ENCODE data around the gene SDK1. TPM values are rescaled to one million over a fixed set of nuclear protein-coding genes. Genes with fewer than 3 reads are reported as not detected.

SDK1 gene
- total and polyA plus RNA-seq, 10 of the 15 experiments (the other 5 are each of a cell fraction or from before 2014, with no cell fraction given): 0.14 to 0.33 TPM; not detected in 8

- intact Hi-C loops (cut with micrococcal nuclease; ENCODE audit: unreplicated experiment) (no loop called here), in situ Hi-C loops (cut with MboI) (no loop called here)
- ATAC-seq (no peak), DNase-seq (ENCODE audit: low read depth, low spot score) (no peak), FAIRE-seq (no peak)
- BruUV-seq (replicated peaks): no TSS peak
- H3K36me3 ChIP-seq (ENCODE audit: control insufficient read depth in 2 of 2, insufficient read depth in 2 of 2, low read length in 1 of 2): no peaks in the 10 kb centered on the region
- ChIA-PET CTCF (no interaction called here), RAD21 (ENCODE audit: unreplicated experiment) (no interaction called here), SMC1A (ENCODE audit: uncharacterized antibody, unreplicated experiment) (no interaction called here), POLR2A (no interaction called here)
- no peaks in the 10 kb centered on the region for H4K20me1 ChIP-seq (ENCODE audit: control insufficient read depth, insufficient read depth)
- no peak overlapping the region for H3K4me3 ChIP-seq
- H3K9ac ChIP-seq (ENCODE audit: control insufficient read depth, insufficient read depth, low read length): no peak overlapping the region
- H3K4me2 ChIP-seq (ENCODE audit: control insufficient read depth, insufficient read depth): no peak overlapping the region
- peaks cover 2% of the 10 kb centered on the region; the same call in 1 of the 3 replicates for H3K9me3 ChIP-seq (replicated peaks; ENCODE audit: control insufficient read depth, insufficient read depth, low read length)
- no peak overlapping the region for H3K27ac ChIP-seq (ENCODE audit: control insufficient read depth, insufficient read depth)
- no peak overlapping the region for H2AFZ ChIP-seq (ENCODE audit: control insufficient read depth, low read depth, low read length)
- no peaks in the 10 kb centered on the region for H3K79me2 ChIP-seq (ENCODE audit: control insufficient read depth, insufficient read depth, low read length)
- 50% methylated on average over 21 of the region's 21 CpGs for WGBS (ENCODE audit: insufficient coverage, insufficient replicate concordance, low lambda C conversion rate, missing lambda C conversion rate)
- no peaks in the 10 kb centered on the region for H3K4me1 ChIP-seq (ENCODE audit: control insufficient read depth, insufficient read depth, low read length)
- TF ChIP-seq GABPA (IDR thresholded peaks at IDR 0.05; ENCODE audit: low read depth): no peak
- TF ChIP-seq ZNF274 (IDR thresholded peaks at IDR 0.05; ENCODE audit: insufficient read depth, insufficient read length): no peak
- no peak for TF ChIP-seq SREBF2 (IDR thresholded peaks at IDR 0.05; ENCODE audit: low read length)
- TF ChIP-seq HDGF (IDR thresholded peaks at IDR 0.05): no peak
- no peak for TF ChIP-seq BRCA1 (IDR thresholded peaks at IDR 0.05; ENCODE audit: low read depth, low read length)
- TF ChIP-seq NR2C2 (IDR thresholded peaks at IDR 0.05; ENCODE audit: borderline replicate concordance, control insufficient read depth, insufficient read length, low read depth): no peak
- TF ChIP-seq SP1 (IDR thresholded peaks at IDR 0.05; ENCODE audit: low read depth, low read length): no peak
- TF ChIP-seq, protein P1, sequence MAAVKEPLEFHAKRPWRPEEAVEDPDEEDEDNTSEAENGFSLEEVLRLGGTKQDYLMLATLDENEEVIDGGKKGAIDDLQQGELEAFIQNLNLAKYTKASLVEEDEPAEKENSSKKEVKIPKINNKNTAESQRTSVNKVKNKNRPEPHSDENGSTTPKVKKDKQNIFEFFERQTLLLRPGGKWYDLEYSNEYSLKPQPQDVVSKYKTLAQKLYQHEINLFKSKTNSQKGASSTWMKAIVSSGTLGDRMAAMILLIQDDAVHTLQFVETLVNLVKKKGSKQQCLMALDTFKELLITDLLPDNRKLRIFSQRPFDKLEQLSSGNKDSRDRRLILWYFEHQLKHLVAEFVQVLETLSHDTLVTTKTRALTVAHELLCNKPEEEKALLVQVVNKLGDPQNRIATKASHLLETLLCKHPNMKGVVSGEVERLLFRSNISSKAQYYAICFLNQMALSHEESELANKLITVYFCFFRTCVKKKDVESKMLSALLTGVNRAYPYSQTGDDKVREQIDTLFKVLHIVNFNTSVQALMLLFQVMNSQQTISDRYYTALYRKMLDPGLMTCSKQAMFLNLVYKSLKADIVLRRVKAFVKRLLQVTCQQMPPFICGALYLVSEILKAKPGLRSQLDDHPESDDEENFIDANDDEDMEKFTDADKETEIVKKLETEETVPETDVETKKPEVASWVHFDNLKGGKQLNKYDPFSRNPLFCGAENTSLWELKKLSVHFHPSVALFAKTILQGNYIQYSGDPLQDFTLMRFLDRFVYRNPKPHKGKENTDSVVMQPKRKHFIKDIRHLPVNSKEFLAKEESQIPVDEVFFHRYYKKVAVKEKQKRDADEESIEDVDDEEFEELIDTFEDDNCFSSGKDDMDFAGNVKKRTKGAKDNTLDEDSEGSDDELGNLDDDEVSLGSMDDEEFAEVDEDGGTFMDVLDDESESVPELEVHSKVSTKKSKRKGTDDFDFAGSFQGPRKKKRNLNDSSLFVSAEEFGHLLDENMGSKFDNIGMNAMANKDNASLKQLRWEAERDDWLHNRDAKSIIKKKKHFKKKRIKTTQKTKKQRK (IDR thresholded peaks at IDR 0.05; ENCODE audit: low read depth, low read length): no peak
- TF ChIP-seq, protein P2, sequence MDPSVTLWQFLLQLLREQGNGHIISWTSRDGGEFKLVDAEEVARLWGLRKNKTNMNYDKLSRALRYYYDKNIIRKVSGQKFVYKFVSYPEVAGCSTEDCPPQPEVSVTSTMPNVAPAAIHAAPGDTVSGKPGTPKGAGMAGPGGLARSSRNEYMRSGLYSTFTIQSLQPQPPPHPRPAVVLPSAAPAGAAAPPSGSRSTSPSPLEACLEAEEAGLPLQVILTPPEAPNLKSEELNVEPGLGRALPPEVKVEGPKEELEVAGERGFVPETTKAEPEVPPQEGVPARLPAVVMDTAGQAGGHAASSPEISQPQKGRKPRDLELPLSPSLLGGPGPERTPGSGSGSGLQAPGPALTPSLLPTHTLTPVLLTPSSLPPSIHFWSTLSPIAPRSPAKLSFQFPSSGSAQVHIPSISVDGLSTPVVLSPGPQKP (IDR thresholded peaks at IDR 0.05; ENCODE audit: low read depth, low read length): no peak
- H3K27me3 ChIP-seq (replicated peaks in 1 of 2; ENCODE audit: control insufficient read depth in 2 of 2, insufficient read depth in 2 of 2, low read length in 1 of 2): no peaks in the 10 kb centered on the region
Measured at GRCh38 chr7:4267341-4268039, 966.4 kb downstream of the SDK1 start.

Data from GM12878 (cell line).